ENCODE data around the gene CALCOCO2. TPM values are rescaled to one million over a fixed set of nuclear protein-coding genes. Genes with fewer than 3 reads are reported as not detected.
A peak's percentile ranks its signal among the peaks of the same experiment; 100 is the strongest.

The CALCOCO2 gene
- total and polyA plus RNA-seq, 2 experiments from 2014 or later = 14.4 to 16.3 TPM

- no peak for TF ChIP-seq STAT1 (IDR thresholded peaks at IDR 0.05; ENCODE audit: unreplicated experiment)
- TF ChIP-seq CTCF (conservative IDR thresholded peaks at IDR 0.05; ENCODE audit: low read depth in 2 of 2) = no peak
- no peak for TF ChIP-seq EZH2 (IDR thresholded peaks at IDR 0.05; ENCODE audit: low read depth, unreplicated experiment)
- TF ChIP-seq CREB1 (CRISPR knock-in tag; IDR thresholded peaks at IDR 0.05; ENCODE audit: low read depth) = no peak
- TF ChIP-seq JUNB (IDR thresholded peaks at IDR 0.05; ENCODE audit: unreplicated experiment) = no peak
- no peak for TF ChIP-seq EZH2phosphoT487 (IDR thresholded peaks at IDR 0.05; ENCODE audit: unreplicated experiment)
- TF ChIP-seq NANOG (IDR thresholded peaks at IDR 0.05; ENCODE audit: borderline replicate concordance) = no peak
- no peak for TF ChIP-seq ETS1 (IDR thresholded peaks at IDR 0.05)
- TF ChIP-seq ZNF462 (CRISPR knock-in tag; IDR thresholded peaks at IDR 0.05) = no peak
- no peak for TF ChIP-seq ZNF331 (CRISPR knock-in tag; IDR thresholded peaks at IDR 0.05; ENCODE audit: low read depth)
- no peak for TF ChIP-seq POLR2AphosphoS5 (IDR thresholded peaks at IDR 0.05; ENCODE audit: low read depth)
- no peak for TF ChIP-seq REST (IDR thresholded peaks at IDR 0.05; ENCODE audit: unreplicated experiment)
- Mint-ChIP-seq H3K9me3 (no peaks in the 10 kb centered on the region), H3K4me1 (peaks cover 18% of the 10 kb centered on the region), H3K27ac (no peak overlapping the region), H3K27me3 (ENCODE audit: insufficient read depth, low read depth, poor library complexity) (peaks cover 7% of the 10 kb centered on the region), H3K4me3 (no peak overlapping the region), H3K36me3 (ENCODE audit: low read depth) (peaks cover 10% of the 10 kb centered on the region)
- Histone ChIP-seq H4K20me1 (replicated peaks; ENCODE audit: insufficient read depth) (peaks cover 19% of the 10 kb centered on the region), H3F3A (replicated peaks; ENCODE audit: low read depth) (peaks cover 18% of the 10 kb centered on the region), H3K4me3 (no peak overlapping the region), H3K9me2 (ENCODE audit: insufficient read depth) (no peaks in the 10 kb centered on the region), H3K27ac (ENCODE audit: low read depth) (0 out of 2 replicates have a peak overlapping the region, but pooled peaks have one; percentile 32), H3K36me3 (ENCODE audit: insufficient read depth) (peaks cover 5% of the 10 kb centered on the region; the same call in 1 of the 2 replicates), H3K27me3 (ENCODE audit: insufficient read depth) (no peaks in the 10 kb centered on the region), H3K4me2 (no peak overlapping the region), H3K79me2 (replicated peaks; ENCODE audit: insufficient read depth) (peaks cover 30% of the 10 kb centered on the region), H3K4me1 (ENCODE audit: insufficient read depth) (peaks cover 26% of the 10 kb centered on the region), H2AFZ (no peak overlapping the region)
- no peak for DNase-seq (ENCODE audit: low spot score)
- ATAC-seq = no peak
Measured at GRCh38 chr17:48905987-48906515, 75.2 kb downstream of the CALCOCO2 start.
